Adipose tissue (tissue), 3 donors: ENCODE results near the gene CKAP2L. TPM values are rescaled to one million over a fixed set of nuclear protein-coding genes. Genes with fewer than 3 reads are reported as not detected.
"Not testable (repeated sequence)": the region's sequence is repeated elsewhere in the genome, so short reads cannot be mapped to it uniquely, and the experiment has no call there.

Source experiments
- H3K27ac ChIP-seq: one replicate; pipeline ENCODE4 v1.5.1; 2013; ENCODE audit warnings: low read depth, low read length
- WGBS, 3 donors: extraction: QIAGEN DNeasy Blood & Tissue Kit; methylation state at CpG; one replicate each; pipeline ENCODE4 v1.1.7; 2013; 5-methylcytosine and 5-hydroxymethylcytosine counted together
- polyA plus RNA-seq, 3 donors: library from polyadenylated mRNA; stranded (reverse); fragments of 200-250 nt; gene quantifications; one replicate each; pipeline ENCODE4 v1.2.3, GENCODE V29; 2013
- donor health status: healthy with polysubstance abuse.
- donor health status: Bipolar disorder and iron deficiency.
- donor health status: healthy.

Gene CKAP2L
- polyA plus RNA-seq, 3 donors, result 0.05 to 0.16 TPM; not detected in 1

DNA sequence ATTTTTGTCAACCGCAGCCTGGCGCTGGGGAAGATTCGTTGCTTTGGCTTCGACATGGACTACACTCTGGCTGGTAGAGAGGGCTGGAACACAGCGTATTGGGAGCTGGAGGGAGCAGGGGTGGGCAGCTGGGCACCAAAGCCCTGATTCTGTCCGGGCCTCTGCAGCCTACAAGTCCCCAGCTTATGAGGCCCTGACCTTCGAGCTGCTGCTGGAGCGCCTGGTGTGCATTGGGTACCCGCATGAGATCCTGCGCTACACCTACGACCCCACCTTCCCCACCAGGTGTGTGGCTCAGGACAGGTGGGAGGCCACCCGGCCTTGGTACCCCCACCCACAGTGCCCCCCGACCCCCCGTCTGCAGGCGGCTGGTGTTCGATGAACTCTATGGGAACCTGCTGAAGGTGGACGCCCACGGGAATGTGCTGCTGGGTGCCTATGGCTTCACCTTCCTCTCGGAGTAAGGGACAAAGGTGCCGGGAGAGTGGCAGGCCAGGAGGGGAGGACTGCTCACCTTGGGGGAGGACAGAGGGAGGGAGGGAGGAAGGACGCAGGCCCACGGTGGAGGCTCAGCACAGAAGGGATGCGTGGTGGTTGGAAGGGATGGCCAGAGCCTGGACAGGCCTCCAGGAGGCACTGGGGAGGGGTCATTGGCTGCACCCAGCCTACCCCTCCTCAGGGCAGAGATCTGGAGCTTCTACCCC, 42.4 kb downstream of the CKAP2L start:
- 80 to 92% (median 91%) methylated on average over 23 of the region's 23 CpGs for WGBS, 3 donors
- no peak overlapping the region for H3K27ac ChIP-seq

DNA sequence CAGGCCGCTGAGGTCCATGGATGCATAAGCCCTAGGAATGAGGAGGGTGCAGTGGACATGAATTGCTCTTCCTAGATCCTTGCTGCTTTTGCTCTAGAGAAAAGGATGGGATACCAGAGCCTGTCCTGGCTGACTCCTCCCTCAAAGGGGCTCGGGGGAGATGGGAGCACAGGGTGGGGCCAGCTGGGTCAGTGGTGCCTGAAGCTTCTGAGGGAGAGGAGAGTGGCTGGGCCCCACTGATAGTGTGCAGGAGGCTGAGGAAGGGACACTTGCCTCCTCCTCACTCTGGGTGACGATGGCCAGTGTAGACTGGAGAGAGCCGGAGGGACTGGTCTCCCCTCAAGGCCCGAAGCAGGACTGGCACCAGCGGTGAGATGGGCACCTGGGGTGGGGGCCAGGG, 43.6 kb downstream of the CKAP2L start, which contains the start of gene NT5DC4:
Gene NT5DC4 (plus strand): TSS at position 236 of the 400 bp plus-strand sequence. CDS start 60 bp downstream, at position 296.
- WGBS, 3 donors, result 83 to 88% (median 86%) methylated on average over 6 of the region's 6 CpGs
- H3K27ac ChIP-seq, result no peak within 1 kb of the TSS

DNA sequence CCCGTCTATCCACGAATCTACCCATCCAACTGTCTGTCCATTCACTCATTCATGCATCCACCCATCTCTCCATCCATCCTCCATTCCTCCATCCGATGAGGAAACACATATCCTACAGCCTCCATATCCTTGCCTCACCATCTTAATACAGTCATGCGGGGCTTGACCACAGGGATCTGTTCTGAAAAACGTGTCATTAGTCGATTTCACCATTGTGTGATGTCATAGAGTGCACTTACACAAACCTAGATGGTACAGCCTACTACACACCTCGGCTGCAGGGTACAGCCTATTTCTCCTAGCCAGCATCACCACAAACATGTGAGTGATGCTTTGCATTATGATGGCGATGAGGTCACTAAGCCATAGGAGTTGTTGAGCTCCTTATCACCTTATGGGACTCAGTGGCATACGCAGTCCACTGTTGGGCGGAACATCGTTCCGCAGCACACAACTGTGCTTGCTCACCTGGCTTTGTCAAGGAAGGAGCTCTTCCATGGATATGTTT, 45.5 kb downstream of the CKAP2L start:
- H3K27ac ChIP-seq, result no peak overlapping the region
- 73 to 84% (median 74%) methylated on average over 12 of the region's 12 CpGs for WGBS, 3 donors

DNA sequence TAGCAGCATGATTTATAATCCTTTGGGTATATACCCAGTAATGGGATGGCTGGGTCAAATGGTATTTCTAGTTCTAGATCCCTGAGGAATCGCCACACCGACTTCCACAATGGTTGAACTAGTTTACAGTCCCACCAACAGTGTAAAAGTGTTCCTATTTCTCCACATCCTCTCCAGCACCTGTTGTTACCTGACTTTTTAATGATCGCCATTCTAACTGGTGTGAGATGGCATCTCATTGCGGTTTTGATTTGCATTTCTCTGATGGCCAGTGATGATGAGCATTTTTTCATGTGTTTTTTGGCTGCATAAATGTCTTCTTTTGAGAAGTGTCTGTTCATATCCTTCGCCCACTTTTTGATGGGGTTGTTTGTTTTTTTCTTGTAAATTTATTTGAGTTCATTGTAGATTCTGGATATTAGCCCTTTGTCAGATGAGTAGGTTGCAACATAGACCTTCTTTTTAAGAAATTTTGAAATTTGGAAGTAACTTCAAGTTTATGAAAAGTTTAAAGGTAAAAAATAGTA, 47.5 kb downstream of the CKAP2L start:
- not testable (repeated sequence) for H3K27ac ChIP-seq
- WGBS, 3 donors, result 86 to 97% (median 94%) methylated on average over 2 of the region's 5 CpGs

DNA sequence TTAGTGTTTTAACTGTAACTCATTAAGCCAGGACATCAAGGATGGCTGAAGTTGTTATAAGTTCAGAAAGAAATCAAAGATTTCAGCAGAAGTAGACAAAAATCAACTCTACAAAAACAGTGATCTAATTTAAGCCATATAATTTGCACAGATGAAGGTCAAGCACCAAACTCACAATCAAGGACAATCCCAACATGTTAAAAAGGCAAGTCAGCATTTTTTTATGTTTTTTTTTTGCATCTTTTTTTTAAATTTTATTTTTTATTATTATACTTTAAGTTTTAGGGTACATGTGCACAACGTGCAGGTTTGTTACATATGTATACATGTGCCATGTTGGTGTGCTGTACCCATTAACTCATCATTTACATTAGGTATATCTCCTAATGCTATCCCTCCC, 48.3 kb downstream of the CKAP2L start:
- WGBS, 3 donors, result 91 to 100% (median 95%) methylated on average over 1 of the region's 1 CpG
- not testable (repeated sequence) for H3K27ac ChIP-seq

DNA sequence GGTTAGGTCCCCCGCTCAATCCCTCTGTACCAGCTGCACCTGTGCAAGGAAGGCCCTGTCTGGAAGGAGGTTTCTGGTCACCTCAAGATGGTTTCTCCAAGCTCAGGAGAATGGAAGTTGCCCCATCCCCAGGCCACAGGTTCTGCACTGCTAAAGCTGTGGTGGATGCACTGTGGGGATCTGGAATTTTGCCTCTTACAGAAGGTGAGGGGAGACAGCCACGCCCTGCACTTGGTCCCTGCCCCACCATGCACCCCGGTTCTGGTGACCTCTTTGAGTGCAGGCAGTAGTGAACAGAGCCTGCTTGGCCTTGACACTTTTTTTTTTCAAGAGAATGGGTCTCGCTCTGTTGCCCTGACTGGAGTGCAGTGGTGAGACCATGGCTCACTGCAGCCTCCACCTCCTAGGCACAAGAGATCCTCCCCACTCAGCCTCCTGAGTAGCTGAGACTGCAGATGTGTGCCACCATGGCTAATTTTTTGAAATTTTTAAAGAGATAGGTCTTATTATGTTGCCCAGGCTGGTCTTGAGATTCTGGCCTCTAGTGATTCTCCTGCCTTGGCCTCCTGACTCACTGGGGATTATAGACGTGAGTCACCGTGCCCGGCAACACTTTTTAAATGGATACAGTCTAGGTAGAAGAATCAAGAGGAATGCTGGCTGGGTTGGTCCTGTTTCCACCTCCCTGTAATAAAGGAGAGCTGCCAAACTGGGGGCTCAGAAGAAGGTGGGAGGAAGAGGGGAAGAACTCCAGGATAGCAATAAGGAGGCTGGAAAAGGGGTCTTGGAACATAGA, 49.4 kb downstream of the CKAP2L start:
- 88 to 95% (median 94%) methylated on average over 7 of the region's 7 CpGs for WGBS, 3 donors
- no peak overlapping the region for H3K27ac ChIP-seq

DNA sequence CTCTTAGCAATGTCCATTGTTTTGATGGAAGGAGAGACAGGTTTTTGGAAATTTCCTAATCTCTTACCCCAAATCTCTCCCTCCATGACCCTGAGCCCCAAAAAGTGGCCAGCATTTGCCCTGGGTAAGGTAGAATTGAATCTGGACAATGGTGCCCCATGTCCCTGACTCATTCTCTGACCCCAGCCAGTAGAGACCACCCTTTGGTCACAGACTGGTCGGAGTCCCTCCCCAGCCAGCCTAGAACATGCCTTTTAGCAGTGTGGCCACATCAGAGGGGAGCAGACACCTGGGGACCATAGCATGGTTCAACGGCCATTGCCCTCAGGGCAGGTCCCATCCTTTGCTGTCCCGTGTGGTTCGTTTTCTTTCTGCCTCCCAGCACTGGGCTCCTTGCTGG, 50.1 kb downstream of the CKAP2L start:
- no peak overlapping the region for H3K27ac ChIP-seq
- 81 to 93% (median 92%) methylated on average over 4 of the region's 4 CpGs for WGBS, 3 donors

DNA sequence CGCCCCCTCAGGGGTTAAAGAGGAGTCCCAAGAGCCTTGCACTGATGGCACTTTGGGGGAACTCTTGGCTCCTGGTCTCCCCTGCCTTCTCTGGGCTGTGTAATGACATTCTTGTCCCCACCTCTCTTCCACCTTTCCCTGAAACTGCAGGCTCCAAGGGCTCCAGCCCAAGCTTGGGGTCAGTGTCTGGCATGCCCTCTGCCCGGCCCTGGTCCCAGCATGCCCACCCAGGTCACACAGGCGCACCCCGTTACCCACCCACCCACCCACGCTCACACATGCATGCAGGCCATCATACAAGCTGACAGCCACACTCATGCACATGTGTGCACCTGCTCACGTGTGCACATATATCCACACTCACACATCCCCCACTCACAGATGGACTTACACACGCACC, 50.5 kb downstream of the CKAP2L start:
- 88 to 93% (median 92%) methylated on average over 7 of the region's 7 CpGs for WGBS, 3 donors
- no peak overlapping the region for H3K27ac ChIP-seq

DNA sequence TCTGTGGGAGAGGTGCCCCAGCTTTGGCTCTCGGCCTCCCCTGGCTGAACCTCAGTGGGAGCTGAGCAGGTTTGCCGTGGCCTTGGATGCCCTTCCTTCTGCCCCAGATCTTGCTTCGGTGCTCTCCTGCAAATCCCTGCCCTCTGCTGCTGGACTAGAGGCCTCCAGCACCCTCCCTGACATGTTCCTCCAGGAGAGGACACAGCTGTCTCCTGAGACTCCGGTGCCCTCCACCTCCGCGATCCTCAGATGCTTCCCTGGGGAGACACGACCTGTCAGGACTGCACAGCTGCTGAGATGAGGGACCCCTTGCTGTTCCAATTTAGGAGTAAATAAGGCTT, 50.9 kb downstream of the CKAP2L start:
- H3K27ac ChIP-seq, result no peak overlapping the region
- 47 to 68% (median 49%) methylated on average over 7 of the region's 7 CpGs for WGBS, 3 donors

DNA sequence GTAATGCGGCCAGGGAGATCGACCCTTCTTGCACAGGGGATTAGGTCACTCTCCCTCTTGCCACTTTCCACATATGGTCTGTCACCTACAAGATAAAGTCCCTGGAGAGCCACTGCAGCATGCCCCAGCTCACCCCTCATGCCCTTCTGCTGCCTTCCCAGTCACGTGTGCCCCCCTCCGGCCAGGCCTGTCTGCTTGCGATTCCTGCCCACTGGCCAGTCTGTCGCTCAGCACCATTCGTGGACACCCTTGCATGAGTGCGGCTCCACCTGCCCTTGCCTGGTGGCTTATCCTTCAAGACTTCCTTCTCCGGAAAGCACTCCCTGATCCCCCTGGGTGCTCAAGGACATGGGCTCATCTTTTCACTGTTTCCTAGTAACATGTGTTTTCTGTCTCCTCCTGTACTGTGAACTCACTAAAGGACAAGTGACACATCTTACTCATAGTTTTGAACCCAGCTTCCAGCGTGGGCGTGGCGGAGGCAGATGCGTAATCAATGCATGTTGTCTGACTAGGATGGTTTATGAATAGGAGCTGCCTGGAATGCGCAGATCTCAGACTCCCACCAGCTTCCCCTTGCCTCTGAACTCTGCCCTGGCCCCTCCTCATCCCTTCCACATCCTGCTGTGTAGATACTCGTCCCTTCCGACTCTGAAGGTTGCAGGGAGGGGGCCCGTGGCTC, 51.4 kb downstream of the CKAP2L start:
- WGBS, 3 donors, result 60 to 72% (median 61%) methylated on average over 17 of the region's 17 CpGs
- H3K27ac ChIP-seq, result no peak overlapping the region

DNA sequence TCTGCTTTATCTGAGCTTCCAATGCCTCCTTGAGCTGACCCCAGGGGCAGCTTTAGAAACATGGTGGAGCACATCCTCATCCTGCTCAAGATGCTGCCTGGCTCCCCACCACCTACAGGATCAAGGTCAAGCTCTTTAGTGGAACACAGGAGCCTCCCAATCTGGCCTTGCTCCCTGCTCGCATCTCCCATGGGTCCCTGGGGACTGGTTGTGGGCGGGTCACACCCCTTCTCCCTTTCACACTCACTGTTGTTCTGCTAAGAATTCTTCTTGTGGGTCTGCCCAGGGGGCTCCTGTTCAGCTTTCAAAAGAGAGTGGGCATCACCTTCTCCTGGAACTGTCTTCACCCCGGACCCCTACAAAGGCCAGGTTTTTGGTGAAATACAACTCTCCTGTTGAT, 51.9 kb downstream of the CKAP2L start:
- whole genome bisulfite sequencing, 3 donors, result 71 to 87% (median 81%) methylated on average over 3 of the region's 3 CpGs
- no peak overlapping the region for H3K27ac ChIP-seq

DNA sequence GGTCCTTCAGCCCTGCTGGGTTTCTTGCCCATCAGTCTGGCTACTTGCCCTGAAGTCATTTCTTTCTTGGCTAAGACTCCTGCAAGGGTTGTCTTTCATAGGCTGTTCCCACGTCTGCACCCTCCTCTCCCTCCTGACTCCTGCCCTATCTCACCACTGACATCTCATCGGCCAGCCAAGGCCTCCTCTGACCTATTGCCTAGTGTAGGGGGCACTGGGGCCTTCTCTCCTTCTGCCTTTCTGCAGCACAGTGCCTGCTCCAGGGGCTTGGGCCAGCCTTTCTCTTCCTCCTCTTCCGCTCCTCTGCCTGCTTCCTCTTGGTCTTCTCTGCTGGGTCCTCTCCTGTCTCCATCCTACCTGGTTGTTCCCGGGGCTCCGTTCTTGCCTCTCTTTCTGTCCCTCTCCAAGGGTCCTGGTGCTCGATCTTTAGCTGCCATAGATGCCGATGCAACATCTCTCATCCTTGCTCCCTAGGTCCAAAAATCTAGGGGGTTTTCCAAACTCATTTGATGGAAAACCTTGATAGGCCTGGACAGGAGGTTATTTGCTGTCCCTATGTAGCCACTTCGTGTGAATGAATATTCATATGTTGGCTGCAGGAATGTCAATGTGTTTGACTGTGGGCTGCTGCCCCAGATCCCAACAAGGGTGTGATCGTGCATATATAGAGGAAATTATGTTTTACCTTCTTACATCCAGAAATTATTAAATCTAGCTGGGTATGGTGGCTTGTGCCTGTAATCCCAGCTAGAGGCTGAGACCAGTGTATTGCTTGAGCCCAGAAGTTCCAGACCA, 53.3 kb downstream of the CKAP2L start:
- H3K27ac ChIP-seq, result no peak overlapping the region
- WGBS, 3 donors, result 77 to 87% (median 84%) methylated on average over 9 of the region's 9 CpGs

DNA sequence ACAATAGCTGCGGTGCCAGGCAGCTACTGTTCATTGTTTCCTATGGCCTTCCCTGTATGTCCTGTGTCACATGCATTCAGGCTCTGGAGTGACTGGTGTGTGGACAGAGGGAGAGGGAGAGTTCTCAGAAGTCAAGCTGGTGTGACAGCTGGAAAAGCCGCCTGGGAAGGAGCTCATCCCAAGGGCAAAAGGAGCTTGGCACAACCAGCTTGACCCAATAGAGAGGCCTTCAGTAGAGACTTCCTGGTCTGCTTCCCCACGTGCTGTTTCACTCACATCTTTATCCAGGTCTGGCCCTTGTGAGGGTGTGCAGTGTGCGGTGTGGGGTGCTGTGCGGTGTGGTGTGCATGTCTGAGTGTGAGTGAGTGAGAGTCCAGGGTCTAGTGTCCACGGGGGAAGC, 54.7 kb downstream of the CKAP2L start:
- 78 to 85% (median 83%) methylated on average over 6 of the region's 6 CpGs for WGBS, 3 donors
- no peak overlapping the region for H3K27ac ChIP-seq

DNA sequence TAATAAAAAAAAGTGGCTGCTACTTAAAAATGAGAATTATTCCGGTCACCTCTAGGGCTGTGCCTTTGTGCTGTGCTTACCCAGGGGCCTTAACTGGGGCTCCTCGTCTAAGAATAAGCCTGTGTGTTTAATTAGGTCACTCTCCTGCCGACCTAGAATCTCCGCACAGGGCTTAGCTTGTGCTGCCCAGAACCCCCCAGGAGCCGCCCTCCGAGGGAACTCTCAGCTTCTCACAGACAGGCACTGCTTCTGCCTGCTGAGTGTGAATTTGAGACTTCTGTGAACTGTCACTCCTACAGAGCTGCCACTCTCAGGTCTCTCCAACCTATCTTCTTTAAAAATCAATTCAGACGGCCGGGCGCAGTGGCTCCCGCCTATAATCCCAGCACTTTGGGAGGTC, 55.4 kb downstream of the CKAP2L start:
- H3K27ac ChIP-seq, result no peak overlapping the region

DNA sequence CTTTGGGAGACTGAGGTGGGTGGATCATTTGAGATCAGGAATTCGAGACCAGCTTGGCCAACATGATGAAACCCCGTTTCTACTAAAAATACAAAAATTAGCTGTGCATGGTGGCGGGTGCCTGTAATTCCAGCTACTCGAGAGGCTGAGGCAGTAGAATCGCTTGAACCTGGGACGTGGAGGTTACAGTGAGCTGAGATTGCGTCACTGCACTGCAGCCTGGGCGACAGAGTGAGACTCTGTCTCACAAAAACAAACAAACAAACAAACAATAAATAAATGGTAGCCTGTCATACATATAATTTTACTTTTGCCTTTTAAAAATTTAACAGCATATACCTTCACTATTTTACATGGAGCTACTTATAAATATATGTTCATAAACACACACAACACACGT, 57.5 kb downstream of the CKAP2L start:
- not testable (repeated sequence) for H3K27ac ChIP-seq
- 76 to 82% (median 80%) methylated on average over 9 of the region's 9 CpGs for WGBS, 3 donors

More for the DNA sequence above, 55.4 kb downstream of the CKAP2L start:
- 54 to 67% (median 66%) methylated on average over 10 of the region's 10 CpGs for WGBS, 3 donors

DNA sequence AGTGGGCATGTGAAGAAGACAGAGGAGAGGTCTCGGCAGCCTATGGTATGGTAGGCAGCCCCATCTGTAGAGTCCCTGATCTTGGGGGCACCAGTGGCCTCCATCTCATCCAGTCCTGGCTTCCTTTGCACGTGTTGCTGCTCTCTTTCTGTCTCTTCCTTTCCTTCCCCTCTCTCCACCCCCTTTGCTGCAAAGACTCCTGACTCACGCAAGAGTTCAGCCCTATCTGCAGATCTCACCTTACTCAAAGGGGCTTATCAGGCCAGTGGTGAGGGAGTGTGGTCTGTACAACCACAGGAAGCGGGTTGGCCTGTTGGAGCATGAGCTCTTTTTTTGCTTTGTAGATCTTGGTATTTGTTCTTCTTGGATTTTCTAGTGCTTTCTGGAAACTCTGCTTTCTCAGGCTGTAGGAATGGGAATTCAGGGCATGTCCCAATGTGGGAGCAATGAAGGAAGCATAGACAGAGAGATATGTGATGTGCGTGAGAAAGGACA, 58.2 kb downstream of the CKAP2L start:
- H3K27ac ChIP-seq, result no peak overlapping the region
- 25 to 57% (median 42%) methylated on average over 5 of the region's 5 CpGs for WGBS, 3 donors

DNA sequence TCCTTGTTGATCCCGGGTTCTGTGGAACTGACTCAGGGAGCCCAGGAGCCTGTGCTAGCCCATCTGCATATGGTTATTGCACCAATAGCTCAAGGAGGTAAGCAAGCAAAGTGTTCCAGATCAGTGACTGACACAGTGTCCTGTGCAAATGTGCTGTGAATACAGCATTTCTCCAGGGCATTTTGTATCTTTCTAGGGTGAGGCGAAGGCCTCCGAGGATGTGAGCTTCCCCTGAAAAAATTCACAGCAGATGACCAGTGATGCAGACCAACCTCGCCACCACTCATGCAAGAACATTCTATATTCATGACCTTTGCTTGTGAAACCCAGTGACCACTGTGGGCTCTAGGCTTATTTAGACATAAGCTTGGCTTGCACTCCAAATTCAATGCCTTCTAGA, 58.8 kb downstream of the CKAP2L start:
- H3K27ac ChIP-seq, result no peak overlapping the region
- 87 to 91% (median 88%) methylated on average over 4 of the region's 4 CpGs for WGBS, 3 donors

DNA sequence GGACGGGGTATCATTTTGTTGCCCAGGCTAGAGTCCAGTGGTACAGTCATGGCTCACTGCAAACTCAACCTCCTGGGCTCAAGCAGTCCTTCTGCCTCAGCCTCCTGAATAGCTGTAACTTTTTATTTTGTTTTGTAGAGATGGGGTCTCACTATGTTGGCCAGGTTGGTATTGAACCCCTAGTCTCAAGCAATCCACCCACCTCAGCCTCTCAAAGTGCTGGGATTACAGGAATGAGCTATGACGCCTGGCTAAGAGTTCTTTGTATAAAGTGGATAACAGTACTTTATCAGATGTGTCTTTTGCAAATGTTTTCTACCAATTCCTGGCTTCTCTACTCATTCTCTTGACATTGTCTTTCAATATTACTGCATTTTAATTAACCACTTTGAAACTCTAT, 60.7 kb downstream of the CKAP2L start:
- H3K27ac ChIP-seq, result no peak overlapping the region
- WGBS, 3 donors, result 45 to 79% (median 67%) methylated on average over 2 of the region's 2 CpGs
